Nephron progenitor cell (in vitro differentiated cells): ENCODE measurements around the gene TNFAIP8L3.

Experiments
- DNase-seq: peaks from one replicate; pipeline ENCODE4 v3.0.0; 2021
- H3K27ac Mint-ChIP-seq: 2 replicates; pipeline ENCODE4 v1.8.0; 2021; ENCODE audit warnings: mild to moderate bottlenecking, moderate library complexity, mixed read lengths
- H3K27me3 Mint-ChIP-seq: 2 replicates; pipeline ENCODE4 v1.8.0; 2021; ENCODE audit warnings: mild to moderate bottlenecking, low read depth, mixed read lengths; ENCODE audit not compliant: poor library complexity
- H3K36me3 Mint-ChIP-seq: 2 replicates; pipeline ENCODE4 v1.8.0; 2021; ENCODE audit warnings: low read depth, mixed read lengths
- H3K4me1 Mint-ChIP-seq: 2 replicates; pipeline ENCODE4 v1.8.0; 2021; ENCODE audit warnings: mixed read lengths
- H3K4me3 Mint-ChIP-seq: 2 replicates; pipeline ENCODE4 v1.8.0; 2021; ENCODE audit warnings: mild to moderate bottlenecking, moderate library complexity, mixed read lengths
- H3K9me3 Mint-ChIP-seq: 2 replicates; pipeline ENCODE4 v1.8.0; 2021; ENCODE audit warnings: mild to moderate bottlenecking, moderate library complexity, mixed read lengths
- TF ChIP-seq, protein P1 (sequence below): fragments of 200-600 bp; sonication (generic); IDR thresholded peaks from 2 replicates; pipeline ENCODE4 v1.5.0; 2021; ENCODE audit warnings: antibody characterized with exemption

The TNFAIP8L3 gene

DNA sequence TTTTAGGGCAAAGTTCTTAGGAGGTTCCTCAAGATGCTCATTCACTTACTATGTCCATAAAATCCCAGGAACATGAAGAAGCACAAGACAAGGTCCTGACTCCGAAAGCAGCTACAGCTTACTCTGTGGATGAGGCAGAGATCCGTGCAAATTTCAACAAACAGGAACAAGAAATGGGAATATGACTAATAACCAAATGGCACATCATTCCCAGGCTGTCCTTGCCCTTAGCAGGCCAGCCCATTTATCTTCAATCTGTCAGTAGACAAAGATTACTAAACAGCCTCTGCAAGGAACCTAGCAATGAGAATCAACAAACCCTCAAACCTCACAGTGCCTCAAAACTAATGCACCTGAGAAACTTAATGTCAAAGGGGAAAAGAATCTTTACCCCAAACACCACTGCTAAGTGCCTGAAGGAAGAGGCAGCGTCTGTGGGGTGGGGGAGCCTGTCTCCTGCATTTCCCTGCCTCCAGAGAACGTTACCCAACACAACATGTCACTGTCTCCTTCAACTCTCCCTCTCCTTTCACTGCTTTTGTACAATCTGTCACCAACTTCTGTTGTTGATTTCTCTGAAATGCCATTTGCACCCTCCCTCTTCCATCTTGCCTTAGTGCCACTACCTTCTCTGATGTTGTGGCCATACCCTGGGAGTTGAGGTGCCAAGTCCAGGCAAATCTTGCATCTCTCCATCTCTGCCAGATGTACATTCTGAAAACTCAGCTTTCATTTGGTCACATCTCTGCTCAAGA lies 4.8 kb downstream of the TNFAIP8L3 start:
- Mint-ChIP-seq H3K4me1 (peaks cover 2% of the 10 kb centered on the region), H3K36me3 (no peaks in the 10 kb centered on the region), H3K4me3 (no peak overlapping the region), H3K9me3 (no peaks in the 10 kb centered on the region), H3K27me3 (peaks cover 65% of the 10 kb centered on the region), H3K27ac (no peak overlapping the region)
- DNase-seq, result no peak
- TF ChIP-seq, protein P1, sequence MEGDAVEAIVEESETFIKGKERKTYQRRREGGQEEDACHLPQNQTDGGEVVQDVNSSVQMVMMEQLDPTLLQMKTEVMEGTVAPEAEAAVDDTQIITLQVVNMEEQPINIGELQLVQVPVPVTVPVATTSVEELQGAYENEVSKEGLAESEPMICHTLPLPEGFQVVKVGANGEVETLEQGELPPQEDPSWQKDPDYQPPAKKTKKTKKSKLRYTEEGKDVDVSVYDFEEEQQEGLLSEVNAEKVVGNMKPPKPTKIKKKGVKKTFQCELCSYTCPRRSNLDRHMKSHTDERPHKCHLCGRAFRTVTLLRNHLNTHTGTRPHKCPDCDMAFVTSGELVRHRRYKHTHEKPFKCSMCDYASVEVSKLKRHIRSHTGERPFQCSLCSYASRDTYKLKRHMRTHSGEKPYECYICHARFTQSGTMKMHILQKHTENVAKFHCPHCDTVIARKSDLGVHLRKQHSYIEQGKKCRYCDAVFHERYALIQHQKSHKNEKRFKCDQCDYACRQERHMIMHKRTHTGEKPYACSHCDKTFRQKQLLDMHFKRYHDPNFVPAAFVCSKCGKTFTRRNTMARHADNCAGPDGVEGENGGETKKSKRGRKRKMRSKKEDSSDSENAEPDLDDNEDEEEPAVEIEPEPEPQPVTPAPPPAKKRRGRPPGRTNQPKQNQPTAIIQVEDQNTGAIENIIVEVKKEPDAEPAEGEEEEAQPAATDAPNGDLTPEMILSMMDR, result no peak

DNA sequence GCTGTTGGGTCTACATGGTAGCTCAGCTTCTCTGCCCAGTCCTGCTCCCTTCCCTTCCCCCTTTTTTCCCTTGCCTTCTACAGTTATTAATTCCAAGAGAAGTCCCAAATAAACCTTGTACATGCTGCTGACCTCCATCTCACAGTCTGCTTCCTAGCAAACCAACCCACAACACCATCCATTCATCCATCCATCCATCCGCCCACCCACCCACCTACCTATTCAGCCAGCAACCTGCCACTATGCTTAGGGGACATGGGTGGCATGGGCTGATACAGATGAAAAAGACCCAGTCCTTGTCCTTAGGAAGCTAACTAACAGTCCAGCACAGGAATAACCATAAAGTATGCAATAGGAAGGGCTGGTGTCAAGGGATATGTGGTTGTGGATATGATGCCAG lies 5.7 kb downstream of the TNFAIP8L3 start:
- no peak for DNase-seq
- no peak overlapping the region for H3K4me3 Mint-ChIP-seq
- H3K4me1 Mint-ChIP-seq, result peaks cover 7% of the 10 kb centered on the region
- H3K9me3 Mint-ChIP-seq, result no peaks in the 10 kb centered on the region
- TF ChIP-seq, protein P1, result no peak
- H3K36me3 Mint-ChIP-seq, result no peaks in the 10 kb centered on the region
- no peak overlapping the region for H3K27ac Mint-ChIP-seq
- peaks cover 59% of the 10 kb centered on the region for H3K27me3 Mint-ChIP-seq

DNA sequence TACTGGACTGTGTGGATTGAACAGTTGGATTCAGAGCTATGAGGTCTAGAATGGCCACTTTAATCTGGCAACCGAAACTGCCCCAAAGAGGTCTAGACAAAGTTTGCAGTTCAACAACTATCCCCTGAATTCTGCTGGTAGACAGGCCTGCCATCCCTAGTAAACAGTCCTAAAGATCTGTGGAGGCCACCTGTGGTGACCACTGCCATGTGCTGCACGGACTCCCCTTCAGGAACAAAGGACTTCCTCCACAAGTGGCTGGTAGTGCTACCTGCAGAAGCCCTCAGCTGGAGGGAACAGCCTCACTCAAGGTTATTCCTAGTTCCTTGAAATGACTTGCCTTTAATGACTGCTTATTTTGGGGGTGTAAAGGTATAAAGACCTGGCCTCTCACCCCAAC lies 6.1 kb downstream of the TNFAIP8L3 start:
- TF ChIP-seq, protein P1, result no peak
- Mint-ChIP-seq H3K27me3 (peaks cover 54% of the 10 kb centered on the region), H3K4me3 (no peak overlapping the region), H3K36me3 (no peaks in the 10 kb centered on the region), H3K9me3 (no peaks in the 10 kb centered on the region), H3K4me1 (peaks cover 10% of the 10 kb centered on the region), H3K27ac (no peak overlapping the region)
- no peak for DNase-seq

DNA sequence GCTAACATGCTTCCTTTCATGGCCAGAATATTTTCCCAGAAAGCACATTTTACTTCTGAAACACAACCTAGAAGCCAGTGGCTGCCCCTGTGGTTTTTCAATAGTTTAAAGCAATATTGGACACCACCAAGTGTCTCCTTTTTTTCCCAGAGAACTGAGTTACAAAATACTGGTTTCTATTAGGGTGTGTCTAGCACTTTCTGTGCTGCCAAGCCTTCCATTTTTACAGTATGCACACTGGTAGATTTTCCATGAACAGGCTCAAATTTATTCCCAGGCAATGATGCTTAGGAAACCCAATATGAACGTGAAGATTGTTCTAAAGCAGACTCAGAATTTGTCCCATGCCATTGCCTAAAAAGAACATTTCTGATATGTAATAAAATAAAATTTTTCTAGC lies 7.2 kb downstream of the TNFAIP8L3 start:
- peaks cover 44% of the 10 kb centered on the region for H3K27me3 Mint-ChIP-seq
- TF ChIP-seq, protein P1, result no peak
- no peaks in the 10 kb centered on the region for H3K9me3 Mint-ChIP-seq
- H3K27ac Mint-ChIP-seq, result no peak overlapping the region
- no peaks in the 10 kb centered on the region for H3K36me3 Mint-ChIP-seq
- peaks cover 14% of the 10 kb centered on the region for H3K4me1 Mint-ChIP-seq
- H3K4me3 Mint-ChIP-seq, result no peak overlapping the region
- DNase-seq, result no peak

DNA sequence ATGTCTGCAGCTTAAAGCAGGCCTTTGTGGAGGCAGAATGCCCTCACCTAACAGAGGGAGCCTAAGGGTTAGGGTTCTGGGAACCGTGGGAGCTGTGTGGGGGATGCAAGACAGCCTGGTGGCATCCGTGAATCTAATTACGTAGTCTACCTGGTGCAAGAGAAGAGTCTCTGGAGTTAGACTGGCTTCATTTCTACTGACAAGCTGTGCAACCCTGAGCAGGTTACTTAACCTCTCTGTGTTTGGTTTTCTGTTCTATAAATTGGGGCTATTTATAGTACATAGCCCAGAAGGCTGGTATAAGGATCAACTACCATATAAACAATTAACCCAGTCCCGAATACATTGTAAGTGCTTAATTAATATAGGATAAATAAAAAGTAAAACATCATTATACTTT lies 8.3 kb downstream of the TNFAIP8L3 start:
- Mint-ChIP-seq H3K9me3 (no peaks in the 10 kb centered on the region), H3K4me3 (no peak overlapping the region), H3K27ac (no peak overlapping the region), H3K27me3 (peaks cover 33% of the 10 kb centered on the region), H3K36me3 (no peaks in the 10 kb centered on the region), H3K4me1 (peaks cover 14% of the 10 kb centered on the region)
- no peak for DNase-seq
- TF ChIP-seq, protein P1, result no peak

DNA sequence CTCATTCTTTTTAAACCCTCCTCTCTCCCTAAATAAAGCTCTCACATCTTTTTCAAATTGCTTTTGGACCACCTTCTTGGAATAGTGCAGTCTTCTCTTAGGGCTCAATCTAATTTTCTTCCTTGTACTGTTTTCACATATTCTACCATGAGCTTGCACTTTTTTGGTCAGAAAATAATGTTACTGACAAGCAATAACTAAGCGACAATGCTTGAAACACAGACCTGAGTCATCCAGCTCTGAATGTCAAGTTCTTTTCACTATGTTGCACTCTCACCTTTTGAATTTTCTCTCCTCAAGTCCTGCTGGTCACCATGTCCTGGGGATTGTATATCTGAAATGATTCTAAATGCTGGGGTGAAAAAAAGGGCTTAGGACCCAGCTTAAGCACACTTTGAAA lies 8.9 kb downstream of the TNFAIP8L3 start:
- TF ChIP-seq, protein P1, result no peak
- peaks cover 14% of the 10 kb centered on the region for H3K4me1 Mint-ChIP-seq
- DNase-seq, result no peak
- no peak overlapping the region for H3K27ac Mint-ChIP-seq
- H3K4me3 Mint-ChIP-seq, result no peak overlapping the region
- H3K27me3 Mint-ChIP-seq, result peaks cover 26% of the 10 kb centered on the region
- no peaks in the 10 kb centered on the region for H3K36me3 Mint-ChIP-seq
- no peaks in the 10 kb centered on the region for H3K9me3 Mint-ChIP-seq
